HS-5 (cell line): ENCODE measurements around the gene TMEM114.

Experiments used
- DNase-seq: peaks from one replicate; pipeline ENCODE4 v3.0.0-alpha.2; 2012; ENCODE audit warnings: low read depth

TMEM114 gene

GRCh38 chr16:8611886-8612600, 21.7 kb upstream of the TMEM114 start:
- DNase-seq = no peak

DNA sequence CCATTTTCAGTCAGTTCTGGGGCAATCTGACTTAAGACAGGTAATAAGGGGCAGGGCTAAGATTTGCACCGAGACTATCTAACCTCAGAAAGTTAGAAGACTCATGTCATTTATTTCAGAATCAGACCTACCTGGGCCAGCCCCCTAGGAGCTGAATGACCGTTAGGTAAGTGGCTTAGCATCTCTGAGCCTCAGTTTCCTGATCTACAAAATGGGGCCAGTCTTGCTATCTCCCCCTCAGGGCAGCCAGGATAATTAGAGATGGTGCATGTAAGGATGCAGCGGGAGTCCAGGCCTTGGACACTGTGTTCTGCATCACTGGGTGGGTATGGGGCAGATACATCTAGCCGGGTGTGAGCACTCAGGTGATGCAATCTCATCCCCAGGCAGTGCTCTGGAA, 20.8 kb upstream of the TMEM114 start:
- DNase-seq = no peak

- DNase-seq = no peak
These were observed 16.9 kb upstream of the TMEM114 start for GRCh38 chr16:8607214-8607613.

GRCh38 chr16:8605554-8605953, 15.2 kb upstream of the TMEM114 start:
- no peak for DNase-seq

GRCh38 chr16:8600144-8600775, 9.9 kb upstream of the TMEM114 start:
- DNase-seq = no peak

DNA sequence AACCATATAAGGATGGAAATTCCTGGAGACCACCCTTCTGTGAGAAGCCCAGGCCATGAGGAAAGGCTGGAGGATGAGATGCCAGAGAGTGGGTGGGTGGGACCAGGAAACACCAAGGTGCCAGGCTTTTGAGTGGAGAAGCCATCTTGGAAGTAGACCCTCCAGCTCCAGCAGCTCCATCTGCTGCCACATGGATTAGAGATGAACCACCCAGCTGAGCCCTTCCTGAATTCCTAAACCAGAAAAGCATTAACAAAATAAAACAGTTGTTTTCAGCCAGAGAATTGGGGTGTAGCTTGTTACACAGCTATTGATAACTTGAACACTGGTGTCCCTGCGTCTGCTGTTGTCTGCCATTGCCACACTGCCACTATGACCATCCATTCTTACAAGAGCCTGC, 6.3 kb upstream of the TMEM114 start:
- no peak for DNase-seq

DNA sequence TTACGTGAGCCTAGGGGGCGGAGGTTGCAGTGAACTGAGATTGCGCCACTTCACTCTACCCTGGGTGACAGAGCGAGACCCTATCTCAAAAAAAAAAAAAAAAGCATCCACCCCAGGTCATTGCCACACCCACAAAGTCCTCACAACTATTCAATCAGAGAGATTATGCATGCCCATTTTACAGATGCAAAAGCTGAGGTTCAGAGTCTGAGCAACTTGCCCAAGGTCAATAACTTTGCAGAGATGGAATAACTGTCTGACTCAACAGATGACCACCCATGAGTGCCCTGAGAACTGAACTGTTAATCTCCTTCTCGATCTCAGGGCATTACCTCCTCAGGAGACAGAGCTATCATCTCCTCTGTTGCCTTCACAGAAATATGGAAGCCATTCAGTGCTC, 5.5 kb upstream of the TMEM114 start:
- no peak for DNase-seq

GRCh38 chr16:8594149-8594666, 3.9 kb upstream of the TMEM114 start:
- DNase-seq = no peak

DNA sequence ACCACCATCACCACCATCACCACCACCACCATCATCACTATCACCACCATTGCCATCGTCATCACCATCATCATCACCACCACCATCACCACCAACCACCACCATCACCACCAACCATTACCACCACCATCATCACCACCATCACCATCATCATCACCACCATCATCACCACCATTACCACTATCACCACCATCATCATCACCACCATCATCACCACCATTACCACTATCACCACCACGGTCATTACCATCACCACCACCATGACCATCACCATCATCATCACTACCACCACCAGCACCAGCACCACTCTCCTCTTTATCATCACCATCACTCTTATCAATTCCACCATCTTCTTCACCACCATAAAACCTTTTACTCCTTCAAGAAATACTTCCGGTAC, 1.1 kb upstream of the TMEM114 start:
- DNase-seq = no peak

DNA sequence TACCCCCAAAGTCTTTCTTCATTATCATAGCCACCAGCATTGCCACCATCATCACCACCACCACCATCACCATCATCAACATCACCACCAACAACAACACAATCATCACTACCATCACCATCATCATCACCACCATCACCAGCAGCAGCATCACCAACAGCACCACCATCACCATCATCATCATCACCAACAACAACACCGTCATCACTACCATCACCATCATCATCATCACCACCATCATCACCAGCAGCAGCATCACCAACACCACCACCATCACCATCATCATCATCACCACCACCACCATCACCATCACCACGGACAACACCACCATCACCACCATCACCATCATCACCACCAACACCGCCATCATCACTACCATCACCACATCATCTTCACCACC, 500 bp upstream of the TMEM114 start:
- no peak for DNase-seq

DNA sequence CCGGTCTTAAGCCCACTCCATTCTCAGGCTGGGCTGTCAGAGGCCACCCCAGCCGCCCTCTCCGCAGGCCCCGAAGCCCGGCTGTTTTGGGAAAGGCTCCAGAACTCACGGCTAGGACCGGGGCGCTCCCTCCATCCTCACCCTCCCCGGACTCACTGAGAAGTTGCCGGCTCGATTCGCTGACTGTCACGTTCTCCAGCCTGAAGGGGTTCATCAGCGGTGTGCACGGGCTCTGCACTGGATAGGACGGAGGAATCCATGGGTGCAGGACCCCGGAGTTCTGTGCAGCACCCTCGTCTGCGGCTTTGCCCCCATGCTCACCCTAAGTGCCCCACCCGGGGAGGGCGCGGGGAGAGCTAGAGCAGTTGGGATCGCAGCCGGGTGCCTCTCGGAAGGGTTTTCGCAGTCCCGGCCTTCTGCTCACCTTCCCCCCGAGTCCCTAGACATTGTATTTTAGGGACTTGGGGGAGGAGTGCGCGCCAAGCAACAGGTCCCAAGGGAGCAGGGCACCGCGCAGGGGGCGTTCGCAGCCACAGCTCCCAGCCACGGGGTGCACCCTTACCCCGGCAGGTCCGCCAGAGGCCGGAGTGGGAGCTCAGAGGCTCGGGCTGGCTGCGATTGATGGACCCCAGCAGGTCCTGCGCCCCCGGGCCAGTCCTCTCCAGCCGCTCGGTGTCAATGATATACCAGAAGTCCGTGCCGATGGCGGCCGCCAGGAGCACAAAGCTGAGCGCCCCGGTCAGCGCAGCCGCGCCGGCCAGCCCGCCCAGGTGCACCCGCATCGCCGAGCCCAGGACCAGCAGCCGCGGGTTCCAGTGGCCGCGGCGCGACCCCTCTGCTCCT, 1.0 kb downstream of the TMEM114 start:
- DNase-seq = no peak

GRCh38 chr16:8588682-8589056, 1.6 kb downstream of the TMEM114 start:
- no peak for DNase-seq

GRCh38 chr16:8587065-8587464, 3.2 kb downstream of the TMEM114 start:
- DNase-seq = no peak

DNA sequence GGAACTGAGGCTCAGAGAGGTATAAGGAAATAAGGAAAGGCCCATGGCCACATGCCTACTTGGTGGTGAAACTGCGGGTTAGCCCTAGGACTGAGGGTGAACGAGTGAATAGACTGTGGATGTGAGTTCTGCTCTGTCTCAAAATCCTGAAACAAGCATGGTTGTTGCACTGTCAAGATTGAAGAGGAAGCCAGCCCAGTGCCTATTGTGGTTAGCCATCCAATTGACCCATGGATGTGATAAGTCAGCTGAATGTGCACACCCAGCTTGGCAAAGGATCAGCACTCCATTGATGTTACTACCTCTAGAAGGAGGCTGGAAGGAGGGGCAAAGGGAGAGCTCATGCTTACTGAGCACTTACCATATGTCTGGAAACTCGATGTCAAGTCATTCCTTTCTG, 4.5 kb downstream of the TMEM114 start:
- DNase-seq = no peak

- no peak for DNase-seq
These were observed 5.3 kb downstream of the TMEM114 start for GRCh38 chr16:8585041-8585440.

DNA sequence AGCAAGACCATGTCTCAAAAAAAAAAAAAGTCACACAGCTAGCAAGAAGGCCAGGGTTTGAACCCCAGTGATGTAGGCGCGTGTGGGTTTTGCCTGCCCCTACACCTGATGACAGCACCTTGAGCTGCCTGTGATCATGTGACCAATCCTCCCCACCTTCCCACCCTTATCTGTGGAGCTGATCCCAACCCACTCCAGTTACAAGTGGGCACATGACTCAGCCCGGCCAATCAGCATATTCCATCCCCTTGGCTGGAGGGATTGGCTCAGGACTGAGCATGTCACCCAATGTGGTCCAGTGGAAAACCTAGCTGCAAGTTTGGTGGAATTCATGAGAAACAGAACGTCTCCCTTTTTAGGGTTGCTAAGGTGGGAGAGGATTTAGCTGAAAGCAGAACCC, 6.6 kb downstream of the TMEM114 start:
- DNase-seq = no peak

- no peak for DNase-seq
These were observed 7.1 kb downstream of the TMEM114 start for GRCh38 chr16:8583199-8583598.

GRCh38 chr16:8581831-8582580, 8.3 kb downstream of the TMEM114 start:
- no peak for DNase-seq

- no peak for DNase-seq
These were observed 10.8 kb downstream of the TMEM114 start for GRCh38 chr16:8579559-8579958.

GRCh38 chr16:8577678-8578304, 12.5 kb downstream of the TMEM114 start:
- DNase-seq = no peak

DNA sequence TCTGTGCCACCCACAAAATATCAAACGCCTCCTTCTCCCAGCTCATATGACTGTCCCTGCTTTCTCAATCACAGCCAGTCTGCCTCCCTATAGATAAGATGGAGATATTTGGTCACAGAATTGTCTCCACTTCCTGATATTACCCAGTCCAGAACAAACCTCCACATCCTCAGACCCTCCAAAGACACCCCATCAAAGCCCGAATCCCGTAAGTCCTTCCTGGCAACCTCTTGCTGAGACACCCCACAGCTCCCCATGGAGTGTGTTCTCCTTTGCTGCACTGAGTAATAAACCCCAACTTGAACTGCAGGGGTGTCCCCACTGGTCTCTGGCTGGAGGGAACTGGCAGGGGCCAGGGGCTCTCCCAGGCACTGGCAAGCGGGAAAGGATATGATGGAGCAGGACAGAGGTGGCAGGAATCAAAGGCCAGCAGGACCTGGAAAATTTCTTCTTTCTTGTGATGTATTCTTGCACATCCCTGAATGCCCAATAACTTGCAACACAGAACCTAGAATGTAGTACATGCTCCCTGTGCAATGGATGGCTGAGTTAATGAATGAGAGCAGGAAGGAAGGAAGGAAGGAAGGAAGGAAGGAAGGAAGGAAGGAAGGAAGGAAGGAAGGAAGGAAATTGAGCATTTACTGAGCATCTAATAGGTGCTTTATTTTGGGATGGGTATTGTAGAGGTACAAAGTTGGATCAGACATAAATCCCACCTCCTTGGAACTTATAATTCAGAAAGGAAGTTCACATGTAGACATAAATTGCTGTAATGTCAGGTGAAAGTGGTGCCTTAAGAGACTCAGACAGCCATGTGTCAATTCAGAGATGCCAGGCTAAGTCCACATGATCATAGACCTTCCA, 13.9 kb downstream of the TMEM114 start:
- no peak for DNase-seq
